HFF-Myc (cell line): ENCODE results near the gene RFPL1.
"Not testable (repeated sequence)": the region's sequence is repeated elsewhere in the genome, so short reads cannot be mapped to it uniquely, and the experiment has no call there.

ENCODE experiments used
- DNase-seq: peaks from one replicate; pipeline ENCODE4 v3.0.0-alpha.2; 2011; ENCODE audit warnings: low read depth; ENCODE audit errors: extremely low read depth
- H3K4me3 ChIP-seq: replicated peaks from 2 replicates; pipeline ENCODE4 v1.5.1; 2011; ENCODE audit warnings: low read depth, mild to moderate bottlenecking, control low read depth, low read length
- CTCF ChIP-seq: IDR thresholded peaks from 2 replicates; pipeline ENCODE4 v1.5.1; 2012; ENCODE audit warnings: mild to moderate bottlenecking, low read depth, low read length, control low read depth; ENCODE audit errors: missing control alignments

Gene RFPL1

GRCh38 chr22:29438283-29438682, at the start of gene RFPL1:
Gene RFPL1 (plus strand): TSS chr22:29438583.
- H3K4me3 ChIP-seq, DNase-seq: not testable (repeated sequence)

GRCh38 chr22:29388759-29389090, 49.7 kb upstream of the RFPL1 start:
- peak overlapping the region; percentile 65 for H3K4me3 ChIP-seq
- no peak for DNase-seq
- no peak for TF ChIP-seq CTCF

- no peak for DNase-seq
- H3K4me3 ChIP-seq = no peak overlapping the region
- no peak for TF ChIP-seq CTCF
Measured at GRCh38 chr22:29390270-29390669, 48.1 kb upstream of the RFPL1 start.

GRCh38 chr22:29391546-29391945, 46.8 kb upstream of the RFPL1 start:
- TF ChIP-seq CTCF = no peak
- no peak overlapping the region for H3K4me3 ChIP-seq
- no peak for DNase-seq

- no peak overlapping the region for H3K4me3 ChIP-seq
- DNase-seq = no peak
- TF ChIP-seq CTCF = no peak
Measured at GRCh38 chr22:29393019-29393608, 45.3 kb upstream of the RFPL1 start.

- peak; percentile 84 for TF ChIP-seq CTCF
- no peak overlapping the region for H3K4me3 ChIP-seq
- DNase-seq = peak; percentile 40
Measured at GRCh38 chr22:29394931-29395581, 43.3 kb upstream of the RFPL1 start.

- H3K4me3 ChIP-seq = no peak overlapping the region
- DNase-seq = no peak
- no peak for TF ChIP-seq CTCF
Measured at GRCh38 chr22:29396126-29396525, 42.3 kb upstream of the RFPL1 start.
